GM21528 (cell line): ENCODE results near the gene SSRP1.

ENCODE experiments used
- ATAC-seq: cut with Tn5 transposase; IDR thresholded peaks from one replicate; pipeline ENCODE4 v1.9.1; 2021; ENCODE audit warnings: mild to moderate bottlenecking, moderate library complexity; ENCODE audit not compliant: unreplicated experiment, low FRiP score

The SSRP1 gene

DNA sequence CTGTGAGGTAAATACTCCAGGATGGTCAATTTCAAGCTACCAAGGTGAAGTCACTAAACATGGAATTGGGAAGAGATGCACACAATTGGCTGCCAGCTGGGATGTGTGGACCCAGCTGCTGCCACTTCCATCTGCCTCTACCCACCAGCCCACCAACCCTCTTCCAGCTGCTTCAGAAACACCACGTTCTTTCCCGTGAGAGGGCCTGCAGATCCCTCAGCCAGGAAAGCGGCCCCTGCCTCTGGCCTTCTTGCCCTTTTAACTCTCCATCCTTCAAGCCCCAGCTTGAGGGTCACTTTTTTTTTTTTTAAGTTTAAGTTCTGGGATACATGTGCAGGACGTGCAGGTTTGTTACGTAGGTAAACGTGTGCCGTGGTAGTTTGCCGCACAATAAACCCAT, 25.3 kb upstream of the SSRP1 start:
- no peak for ATAC-seq

DNA sequence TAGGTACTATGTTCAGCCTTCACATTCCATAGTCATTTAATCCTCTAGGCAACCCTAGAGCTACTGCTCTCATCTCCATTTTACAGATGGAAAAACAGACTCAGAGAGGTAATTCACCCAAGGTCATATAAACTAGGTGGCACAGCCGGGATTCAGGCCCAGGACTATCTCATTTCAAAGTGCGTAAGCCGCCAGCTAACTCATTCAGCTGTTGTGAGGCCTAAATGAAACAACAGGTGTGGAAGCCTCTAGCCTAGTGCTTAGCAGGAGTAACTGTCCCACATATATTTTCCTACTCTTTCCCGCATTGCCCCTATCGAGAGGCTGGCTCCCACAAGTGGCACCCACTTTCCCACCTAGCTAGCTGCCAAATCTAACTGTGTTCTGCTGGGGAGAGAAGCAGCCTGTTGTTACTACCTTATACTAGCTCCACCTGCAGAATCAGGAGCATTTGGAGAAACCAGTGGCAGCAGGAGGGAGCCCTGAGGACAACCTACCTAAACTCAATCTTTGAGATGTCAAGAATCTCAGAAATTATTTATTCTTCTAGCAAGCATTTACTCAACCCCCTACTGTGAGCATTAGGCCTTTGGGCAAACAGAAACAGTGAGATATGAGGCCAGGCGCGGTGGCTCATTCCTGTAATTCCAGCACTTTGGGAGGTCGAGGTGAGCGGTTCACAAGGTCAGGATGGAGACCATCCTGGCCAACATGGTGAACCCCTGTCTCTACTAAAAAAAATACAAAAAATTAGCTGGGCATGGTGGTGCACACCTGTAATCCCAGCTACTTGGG, 24.4 kb upstream of the SSRP1 start:
- ATAC-seq: no peak

DNA sequence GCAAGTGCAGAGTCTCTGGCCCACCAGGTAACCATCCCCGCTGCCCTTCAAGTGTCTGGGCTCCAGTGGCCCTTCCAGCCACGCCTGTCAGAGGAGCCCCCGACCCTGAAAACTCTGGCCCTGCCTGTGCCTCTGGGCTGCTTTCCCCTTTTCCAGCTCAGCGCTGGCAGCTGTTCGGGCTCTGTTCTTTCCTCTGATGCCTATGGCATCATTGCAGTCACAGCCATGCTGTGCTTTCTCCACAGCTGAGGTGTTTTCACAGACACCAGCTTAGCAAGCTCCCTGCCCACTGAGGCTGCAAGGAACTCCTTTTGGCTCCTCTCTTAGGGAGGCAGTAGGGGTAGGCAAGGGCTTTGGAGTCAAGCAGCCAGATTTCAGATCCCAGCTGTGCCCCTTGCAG, 23.7 kb upstream of the SSRP1 start:
- ATAC-seq: no peak

DNA sequence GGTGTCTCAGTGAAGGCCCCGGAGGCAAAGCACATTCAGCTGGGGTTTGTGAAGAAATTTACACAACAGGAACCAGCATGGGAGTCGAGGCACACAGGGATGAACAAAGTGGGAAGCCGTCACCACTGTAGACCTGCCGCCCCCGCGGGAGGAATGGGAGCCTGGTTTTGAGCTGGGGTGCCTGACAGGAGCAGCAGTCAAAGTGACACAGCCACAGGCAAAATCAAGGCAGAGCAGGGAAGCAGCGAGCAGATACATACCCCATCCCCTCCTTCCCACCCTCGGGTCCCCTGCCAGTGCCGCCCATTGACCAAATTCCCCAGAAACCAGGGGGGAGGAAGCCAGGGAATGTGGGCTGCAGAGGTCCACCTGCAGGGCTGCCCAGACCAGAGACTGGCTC, 23.3 kb upstream of the SSRP1 start:
- no peak for ATAC-seq

DNA sequence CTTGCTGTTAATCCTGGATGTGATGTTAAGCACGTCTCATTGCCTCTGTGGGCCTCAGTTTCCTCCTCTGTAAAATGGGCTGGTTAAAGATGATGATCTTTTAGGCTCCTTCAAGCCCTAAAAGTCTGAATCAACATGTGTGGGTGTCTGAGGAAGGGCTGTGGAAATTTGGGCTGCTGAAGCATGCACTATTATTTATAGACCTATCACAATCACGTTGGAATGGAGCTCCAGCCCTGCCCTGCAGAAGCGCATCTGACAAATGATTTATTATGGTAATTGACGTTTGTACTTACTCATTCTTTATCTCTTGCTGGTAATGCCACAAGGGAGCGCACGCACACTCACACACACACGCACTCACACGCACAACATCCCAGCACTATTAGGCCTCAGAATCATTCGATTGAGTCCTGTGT, 22.9 kb upstream of the SSRP1 start:
- ATAC-seq: no peak

DNA sequence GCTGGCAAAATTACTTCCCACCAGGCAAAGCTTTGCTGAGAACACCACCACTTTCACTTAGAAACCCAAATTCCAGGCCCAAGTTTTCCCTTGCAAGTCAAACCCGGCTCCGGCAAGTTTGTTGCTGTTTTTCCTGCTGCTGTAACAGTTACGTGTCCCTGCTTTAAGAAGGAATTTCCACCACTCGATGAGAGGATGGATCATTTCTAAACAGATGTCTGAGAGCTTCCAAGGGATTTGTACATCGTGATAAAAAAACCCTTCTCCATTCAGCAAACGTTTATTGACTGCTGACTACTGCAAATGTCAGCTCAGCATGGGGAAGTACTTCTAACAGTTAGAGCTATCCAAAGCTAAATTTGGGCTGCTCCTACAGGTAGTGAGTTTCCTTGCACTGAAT, 22.2 kb upstream of the SSRP1 start:
- no peak for ATAC-seq

DNA sequence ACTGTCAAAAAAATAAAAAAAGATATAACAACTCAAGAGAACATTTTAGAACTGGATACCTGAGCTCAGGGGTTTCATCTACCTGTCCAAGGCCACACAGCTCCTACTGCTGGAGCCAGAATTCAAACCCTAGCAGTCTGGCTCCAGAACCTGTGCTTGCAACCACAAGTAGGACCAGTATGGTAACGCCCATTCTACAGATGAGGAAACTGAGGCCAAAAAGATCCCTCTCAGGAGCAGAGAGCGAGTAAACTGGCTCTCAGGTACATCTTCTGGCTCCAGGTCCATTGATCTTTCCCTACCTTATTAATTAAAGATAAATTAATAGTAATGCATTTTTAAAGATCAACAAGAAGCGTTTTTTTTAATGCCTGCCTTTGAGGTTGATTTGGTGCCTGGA, 21.6 kb upstream of the SSRP1 start:
- no peak for ATAC-seq

DNA sequence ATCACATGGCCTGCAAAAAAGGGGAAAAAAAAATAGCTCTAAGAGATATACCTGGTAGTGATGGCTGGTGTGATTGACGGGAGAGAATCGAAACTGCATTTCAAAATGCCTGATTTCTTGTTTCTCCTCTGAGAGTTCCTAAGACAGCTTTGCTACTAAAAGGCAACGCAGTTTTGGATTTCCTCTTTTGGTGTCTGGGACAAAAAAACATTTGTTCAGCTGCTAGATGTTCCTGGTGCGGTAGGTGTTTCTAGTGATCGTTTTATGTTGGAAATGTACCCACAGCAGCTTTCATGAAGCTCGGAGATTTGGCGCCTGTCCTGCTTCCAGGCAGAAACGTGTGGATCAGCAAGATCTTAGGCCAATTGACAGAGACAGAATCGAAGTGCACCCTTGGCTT, 20.6 kb upstream of the SSRP1 start:
- no peak for ATAC-seq

DNA sequence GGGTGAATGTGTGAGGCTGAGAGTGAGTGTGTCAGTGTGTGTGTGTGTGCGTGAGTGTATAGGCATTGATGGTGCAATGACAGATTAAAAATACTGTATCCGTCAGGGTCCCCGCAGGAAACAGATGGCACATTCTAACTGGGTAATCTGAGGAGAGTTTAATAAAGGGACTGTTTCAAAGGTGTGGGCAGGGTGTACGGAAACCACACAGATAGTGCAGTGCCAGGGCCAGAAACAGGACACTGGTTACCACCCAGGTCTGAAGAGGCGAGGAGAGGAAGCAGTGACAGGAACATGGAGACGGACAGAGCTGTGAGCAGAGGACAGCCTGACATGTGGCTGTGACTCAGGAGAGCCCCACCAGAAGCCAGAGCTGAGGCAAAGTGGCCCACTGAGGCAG, 19.0 kb upstream of the SSRP1 start:
- no peak for ATAC-seq

DNA sequence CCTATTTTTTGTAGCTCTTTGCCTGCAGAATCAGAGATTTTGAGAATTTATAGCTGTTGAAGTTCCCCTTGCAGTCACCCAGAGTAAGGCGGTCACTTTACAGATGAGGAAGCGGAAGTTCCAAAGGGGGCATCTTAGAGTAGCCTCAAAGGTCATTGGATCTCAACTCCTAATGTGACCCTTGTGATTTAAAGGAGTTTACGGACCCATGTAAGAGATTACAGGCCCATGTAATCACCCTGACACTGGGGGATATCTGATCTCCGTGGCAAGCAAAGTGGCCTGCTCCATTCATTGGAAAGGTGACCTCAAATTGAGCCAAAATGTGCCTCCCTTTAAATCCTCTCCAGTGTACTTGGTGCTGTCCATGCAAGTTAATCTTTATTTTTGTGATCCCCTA, 18.2 kb upstream of the SSRP1 start:
- ATAC-seq: no peak

DNA sequence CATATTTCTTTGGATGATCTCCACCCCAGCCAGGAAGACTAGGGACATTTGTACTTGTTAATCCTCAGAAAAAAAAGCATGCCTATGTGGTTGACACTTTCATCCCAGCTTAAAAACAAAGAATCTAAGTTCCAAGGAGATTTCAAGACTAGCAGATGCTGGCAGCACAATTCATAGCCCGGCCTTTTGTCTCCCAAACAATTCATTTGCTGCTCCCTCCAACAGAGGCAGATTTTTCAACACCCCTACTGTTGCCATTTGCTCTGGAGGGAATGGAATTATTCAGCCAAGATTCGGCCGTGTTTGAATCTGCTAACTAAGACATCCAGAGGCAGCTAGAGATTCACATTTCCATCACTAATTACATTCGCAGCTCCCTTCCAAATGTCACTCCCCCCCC, 17.8 kb upstream of the SSRP1 start:
- ATAC-seq: no peak

DNA sequence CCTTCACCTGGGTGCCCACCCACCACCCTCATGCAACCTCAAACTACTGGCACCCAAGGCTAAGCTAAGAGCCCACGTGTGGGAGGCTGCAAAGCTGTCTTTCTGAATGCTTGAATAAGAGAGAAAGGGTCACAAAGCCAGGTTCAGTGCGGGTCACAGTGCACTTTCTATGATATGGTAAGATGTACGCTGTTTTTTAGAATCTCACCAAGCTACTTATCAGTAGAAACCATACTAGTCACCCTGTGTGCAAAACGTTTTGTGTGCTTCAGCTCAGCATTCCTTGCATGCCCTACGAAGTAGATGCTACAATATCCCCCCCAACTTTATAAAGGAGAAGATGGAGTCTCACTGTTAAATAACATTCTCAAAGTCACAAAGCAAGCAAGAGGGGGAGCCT, 17.3 kb upstream of the SSRP1 start:
- ATAC-seq: no peak

DNA sequence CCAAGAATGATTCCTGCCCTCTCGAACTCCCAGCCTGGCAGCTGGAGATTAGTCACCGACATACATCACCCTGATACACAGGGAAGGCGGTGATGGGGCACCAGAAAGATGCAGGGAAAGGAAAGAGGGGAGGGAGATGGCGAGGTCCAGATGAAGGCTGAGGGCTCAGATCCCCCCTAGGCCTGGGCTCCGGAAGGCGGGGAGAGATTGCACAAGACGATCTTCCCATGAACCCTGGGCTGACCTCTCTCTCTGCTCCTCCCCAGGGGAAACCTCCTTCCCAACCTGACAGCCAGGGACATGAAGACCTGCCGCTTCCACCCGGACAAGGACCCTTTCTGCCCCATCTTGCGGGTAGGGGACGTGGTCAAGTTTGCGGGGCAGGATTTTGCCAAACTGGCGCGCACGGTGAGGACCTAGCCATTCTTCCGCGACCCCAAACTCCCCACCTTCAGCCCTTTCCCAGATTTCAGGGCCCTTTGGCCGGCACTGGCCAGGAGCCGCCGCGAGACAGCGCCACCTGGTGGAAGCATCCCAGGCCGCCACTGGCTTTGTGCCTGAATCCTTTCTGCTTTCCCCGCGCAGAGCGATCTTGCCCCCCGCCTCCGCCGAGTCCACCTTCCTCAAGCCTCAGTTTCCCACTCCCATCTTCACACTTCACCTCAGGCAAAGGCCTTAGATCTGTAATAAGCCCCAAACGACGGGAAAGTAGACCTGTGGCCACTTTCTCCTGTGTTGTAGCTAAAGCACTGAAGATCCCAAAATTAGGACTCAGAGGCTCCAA, 14.0 kb upstream of the SSRP1 start:
- no peak for ATAC-seq

DNA sequence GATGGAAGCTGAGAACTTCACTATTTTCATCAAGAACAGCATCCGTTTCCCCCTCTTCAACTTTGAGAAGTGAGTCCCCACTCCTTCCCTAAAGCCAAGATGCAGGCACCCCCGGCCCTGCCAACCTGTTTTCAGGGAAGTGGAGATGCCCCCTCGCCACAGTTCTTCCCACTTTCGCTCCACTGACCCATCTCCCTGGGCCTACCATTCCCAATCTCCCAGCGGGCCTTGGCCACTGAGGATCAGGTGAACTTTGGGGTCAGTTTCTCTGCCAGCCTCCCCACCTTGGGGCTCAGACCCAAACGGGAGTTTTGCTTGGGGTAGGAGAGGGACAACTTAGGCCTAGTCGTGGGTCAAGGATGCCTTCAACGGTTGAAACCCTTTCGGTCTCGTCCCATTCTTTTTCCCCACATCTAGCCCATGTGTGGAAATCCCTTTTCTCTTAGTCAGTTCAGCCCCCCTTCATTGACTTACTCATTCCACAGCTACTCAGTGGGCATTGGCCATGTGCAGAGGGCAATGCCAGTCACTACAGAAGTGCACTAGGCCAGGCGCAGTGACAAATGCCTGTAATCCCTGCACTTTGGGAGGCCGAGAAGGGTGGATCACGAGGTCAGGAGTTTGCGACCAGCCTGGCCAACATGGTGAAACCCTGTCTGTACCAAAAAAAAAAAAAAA, 13.1 kb upstream of the SSRP1 start:
- ATAC-seq: no peak

DNA sequence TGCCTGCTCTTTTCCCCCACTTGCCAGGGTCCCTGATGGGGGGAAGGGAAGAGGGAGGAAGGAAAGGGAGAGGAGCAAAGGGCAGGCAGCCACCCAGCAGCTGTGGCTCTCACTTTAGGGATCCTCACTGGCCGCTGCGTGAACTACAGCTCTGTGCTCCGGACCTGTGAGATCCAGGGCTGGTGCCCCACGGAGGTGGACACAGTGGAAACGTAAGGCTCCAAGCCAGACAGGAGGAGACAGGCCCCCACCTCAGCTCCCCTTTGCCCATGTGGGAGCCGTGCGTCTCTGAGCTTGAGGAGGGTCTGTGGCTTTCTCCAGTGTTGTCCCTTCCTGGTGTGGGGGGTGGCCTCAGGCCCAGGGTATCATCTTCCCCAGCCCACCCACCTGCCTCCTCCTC, 12.4 kb upstream of the SSRP1 start:
- no peak for ATAC-seq

DNA sequence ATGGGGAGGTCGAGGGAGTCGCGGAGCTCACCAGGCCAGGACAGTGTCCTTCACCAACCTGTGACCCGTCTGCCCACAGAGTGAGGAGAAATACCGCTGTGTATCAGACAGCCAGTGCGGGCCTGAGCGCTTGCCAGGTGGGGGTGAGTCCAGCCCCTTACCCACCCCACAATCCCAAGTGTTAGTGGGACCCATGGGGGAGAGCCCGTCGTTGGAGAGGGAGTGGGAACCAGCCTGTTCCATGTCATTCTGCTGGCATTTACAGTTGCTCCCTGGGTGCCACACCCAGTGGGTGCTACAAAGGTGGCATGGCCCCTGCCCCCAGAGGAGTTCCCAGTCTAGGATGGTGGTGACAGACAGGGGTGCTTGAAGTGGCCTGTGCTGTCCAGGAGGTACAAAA, 11.6 kb upstream of the SSRP1 start:
- ATAC-seq: no peak

DNA sequence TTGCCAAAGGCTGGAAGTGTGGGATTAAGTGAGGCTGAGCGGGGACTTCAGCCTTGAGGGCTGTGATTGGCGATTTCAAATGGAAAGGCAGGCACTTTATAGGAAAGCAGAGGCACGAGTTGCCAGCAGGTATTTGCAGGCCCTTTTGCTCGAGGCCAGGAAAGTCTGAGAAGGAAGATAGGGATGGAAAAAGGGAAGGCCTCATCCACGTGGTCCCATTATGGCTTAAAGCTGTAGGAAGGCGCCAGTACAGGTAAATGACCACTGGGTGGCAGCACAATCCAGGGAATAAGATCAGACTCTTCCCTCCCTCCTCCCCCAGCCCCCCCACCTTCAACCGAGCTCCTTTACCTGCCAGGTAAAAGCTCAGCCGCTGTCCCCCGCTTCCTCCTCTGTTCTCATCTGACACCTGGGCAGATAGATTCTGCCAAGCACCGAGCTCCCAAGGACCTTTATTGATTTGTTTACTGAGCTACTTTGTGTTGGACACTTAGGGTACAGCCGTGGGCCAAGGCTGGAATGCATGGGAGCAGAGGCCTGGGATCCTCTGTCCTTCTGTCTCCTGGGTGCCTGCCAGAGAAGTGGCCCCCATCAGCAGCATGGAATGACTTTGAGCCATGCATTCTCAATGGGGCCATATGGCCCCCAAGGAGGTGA, 10.0 kb upstream of the SSRP1 start:
- ATAC-seq: no peak

DNA sequence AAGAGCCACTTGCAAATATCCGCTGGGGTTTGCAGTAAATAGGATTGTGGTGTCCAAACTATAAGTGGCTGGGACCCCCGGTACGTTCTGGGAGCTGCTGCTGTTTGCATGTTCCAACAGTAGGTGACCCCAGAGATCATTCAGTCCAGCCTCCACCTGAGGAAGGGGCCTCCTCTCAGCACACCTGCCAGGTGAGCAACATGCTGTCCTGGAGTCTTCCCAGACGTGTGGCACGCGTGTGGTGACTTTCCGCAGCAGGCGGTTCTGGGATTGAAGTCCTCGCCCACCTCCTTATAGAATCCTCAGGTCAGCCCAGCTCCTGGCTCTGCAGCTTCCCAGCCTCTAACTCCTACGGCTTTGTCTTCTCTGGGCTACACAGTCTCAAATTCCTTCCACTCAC, 9.1 kb upstream of the SSRP1 start:
- no peak for ATAC-seq

DNA sequence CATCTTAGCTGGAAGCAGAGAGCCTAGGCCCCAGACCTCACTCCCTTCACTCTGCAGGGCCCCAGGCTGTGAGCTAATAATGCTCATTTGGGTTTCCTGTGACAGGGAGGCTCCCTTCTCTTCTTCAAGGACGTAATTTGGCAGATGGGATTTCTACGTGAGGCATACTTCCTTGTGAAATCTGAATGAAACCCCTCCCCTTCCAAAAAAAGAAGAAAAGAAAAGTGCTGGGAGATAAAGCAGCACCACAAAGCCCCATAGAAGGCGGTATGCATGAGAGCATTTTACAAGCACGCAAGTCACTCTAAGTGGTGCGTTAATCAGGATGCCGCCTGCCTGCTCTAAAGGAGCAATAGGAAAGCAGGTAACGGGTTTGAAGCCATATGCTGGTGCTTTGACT, 8.1 kb upstream of the SSRP1 start:
- ATAC-seq: no peak

DNA sequence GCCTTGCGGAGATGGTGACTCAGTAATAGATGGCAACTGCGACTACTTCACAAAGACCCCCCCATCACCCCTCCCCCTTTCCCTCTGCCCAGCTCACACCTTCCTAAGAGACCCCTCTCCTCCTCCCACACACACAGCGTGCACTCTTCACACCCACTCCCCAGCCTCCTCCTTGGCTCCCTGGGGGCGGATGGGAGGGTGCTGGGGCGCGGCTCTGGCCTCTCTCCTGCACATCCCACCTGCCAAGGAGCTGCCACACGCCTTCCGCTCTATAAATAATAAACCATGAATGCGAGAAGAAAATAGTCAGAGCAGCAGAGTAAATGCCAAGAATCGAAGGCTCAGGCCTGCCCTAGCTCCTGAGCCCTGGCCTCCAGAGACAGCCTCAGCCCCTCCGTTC, 7.0 kb upstream of the SSRP1 start:
- ATAC-seq: no peak

DNA sequence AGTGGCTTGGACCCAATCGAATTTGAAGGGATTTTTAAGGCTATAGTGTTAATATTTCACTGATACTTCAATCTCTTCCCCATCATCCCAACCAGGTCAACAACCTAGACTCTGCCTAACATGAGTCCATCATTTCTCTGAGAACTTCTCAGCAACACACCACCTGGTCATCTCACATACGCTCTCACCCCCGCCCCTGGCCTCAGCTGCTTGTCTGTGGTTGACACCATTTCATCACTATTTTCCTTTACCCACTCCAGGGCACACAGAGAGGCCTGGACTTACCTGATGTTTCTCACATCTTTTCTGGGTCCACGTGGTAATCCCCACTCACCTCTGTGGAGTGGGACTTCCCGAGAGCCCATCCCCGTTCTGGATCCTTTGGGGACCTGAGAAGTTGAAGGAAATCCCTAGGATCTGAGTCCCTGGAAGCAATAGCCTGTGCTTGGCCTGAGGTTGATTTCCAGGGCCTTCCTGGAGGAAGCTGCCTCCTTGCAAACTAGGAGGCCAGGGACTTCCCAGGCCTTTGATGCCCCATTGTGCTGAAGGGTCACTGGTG, 5.6 kb upstream of the SSRP1 start:
- no peak for ATAC-seq
